Activated T-helper 1 cell treated with anti-CD3 and anti-CD28 coated beads, Interleukin-12 subunit alpha, Interleukin-12 subunit beta, Interleukin-2, Interleukin-4 antibody, amounts not matched to agents 30 ng/mL and 10 ng/mL and 1 ng/mL, durations not matched to agents 14 hours and 24 hours and 36 hours (primary cell): ENCODE results near the gene KEAP1. TPM values are rescaled to one million over a fixed set of nuclear protein-coding genes. Genes with fewer than 3 reads are reported as not detected.
"Not testable (repeated sequence)": the region's sequence is repeated elsewhere in the genome, so short reads cannot be mapped to it uniquely, and the experiment has no call there.

Source experiments
- DNase-seq: peaks from one replicate; pipeline ENCODE4 v3.0.0; 2021; ENCODE audit warnings: low spot score
- H3K27ac Mint-ChIP-seq: one replicate; pipeline ENCODE4 v1.8.0; 2021; ENCODE audit warnings: mild to moderate bottlenecking, mixed read lengths
- H3K27me3 Mint-ChIP-seq: one replicate; pipeline ENCODE4 v1.8.0; 2022; ENCODE audit warnings: mild to moderate bottlenecking, moderate library complexity, mixed read lengths; ENCODE audit not compliant: insufficient read depth
- H3K36me3 Mint-ChIP-seq: one replicate; pipeline ENCODE4 v1.8.0; 2021; ENCODE audit warnings: low read depth, mixed read lengths
- H3K4me1 Mint-ChIP-seq: one replicate; pipeline ENCODE4 v1.8.0; 2021; ENCODE audit warnings: low read depth, mixed read lengths
- H3K4me3 Mint-ChIP-seq: one replicate; pipeline ENCODE4 v1.8.0; 2021; ENCODE audit warnings: mild to moderate bottlenecking, moderate library complexity, mixed read lengths
- H3K9me3 Mint-ChIP-seq: one replicate; pipeline ENCODE4 v1.8.0; 2021; ENCODE audit warnings: mixed read lengths
- intact Hi-C: fragments of 100-400 bp; cut with micrococcal nuclease; formaldehyde crosslinking; loops from one replicate; pipeline ENCODE4 v1.15.1; 2024
- total RNA-seq: library from RNA; stranded (reverse); gene quantifications from 2 replicates; pipeline ENCODE4 v1.2.3, GENCODE V29; 2022

The KEAP1 gene
- total RNA-seq, 1 donor from 2014 or later, result 94.2 TPM

GRCh38 chr19:10543059-10543419 is 39.9 kb upstream of the KEAP1 start:
- no peak overlapping the region for H3K27ac Mint-ChIP-seq
- peaks cover 29% of the 10 kb centered on the region for H3K27me3 Mint-ChIP-seq
- peaks cover 4% of the 10 kb centered on the region for H3K36me3 Mint-ChIP-seq
- intact Hi-C loops, result loop anchor here (1.0 to 5.0 kb wide), 2 partner anchors 26 to 36 kb away; no protein-coding TSS in a partner anchor
- peaks cover 7% of the 10 kb centered on the region for H3K4me1 Mint-ChIP-seq
- no peaks in the 10 kb centered on the region for H3K9me3 Mint-ChIP-seq
- H3K4me3 Mint-ChIP-seq, result peak overlapping the region; percentile 76
- DNase-seq, result no peak

- intact Hi-C loops, H3K4me3 Mint-ChIP-seq, DNase-seq, H3K4me1 Mint-ChIP-seq, H3K9me3 Mint-ChIP-seq, H3K27ac Mint-ChIP-seq, H3K36me3 Mint-ChIP-seq: not testable (repeated sequence)
- H3K27me3 Mint-ChIP-seq, result peaks cover 47% of the 10 kb centered on the region
Observed at GRCh38 chr19:10539016-10539415, 35.9 kb upstream of the KEAP1 start.

- no peak overlapping the region for H3K4me3 Mint-ChIP-seq
- H3K9me3 Mint-ChIP-seq, result no peaks in the 10 kb centered on the region
- peaks cover 47% of the 10 kb centered on the region for H3K27me3 Mint-ChIP-seq
- no peaks in the 10 kb centered on the region for H3K4me1 Mint-ChIP-seq
- H3K36me3 Mint-ChIP-seq, result no peaks in the 10 kb centered on the region
- no peak for DNase-seq
- intact Hi-C loops, result no loop called here
- no peak overlapping the region for H3K27ac Mint-ChIP-seq
Observed at GRCh38 chr19:10538204-10538983, 35.2 kb upstream of the KEAP1 start.

DNA sequence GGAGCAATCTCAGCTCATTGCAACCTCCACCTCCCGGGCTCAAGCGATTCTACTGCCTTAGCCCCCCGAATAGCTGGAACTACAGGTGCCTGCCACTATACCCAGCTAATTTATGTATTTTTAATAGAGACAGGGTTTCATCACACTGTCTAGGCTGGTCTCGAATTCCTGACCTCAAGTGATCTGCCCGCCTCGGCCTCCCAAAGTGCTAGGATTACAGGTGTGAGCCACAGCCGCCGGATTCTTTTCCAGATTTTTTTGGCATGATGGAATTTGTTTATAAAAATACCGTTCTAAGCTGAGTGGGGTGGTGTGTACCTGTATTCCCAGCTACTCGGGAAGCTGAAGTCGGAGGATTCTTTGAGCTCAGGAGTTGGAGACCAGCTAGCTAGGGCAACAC is 34.5 kb upstream of the KEAP1 start:
- DNase-seq, result no peak
- H3K4me1 Mint-ChIP-seq, result no peaks in the 10 kb centered on the region
- no peaks in the 10 kb centered on the region for H3K9me3 Mint-ChIP-seq
- H3K4me3 Mint-ChIP-seq, result no peak overlapping the region
- intact Hi-C loops, result no loop called here
- no peaks in the 10 kb centered on the region for H3K36me3 Mint-ChIP-seq
- peaks cover 42% of the 10 kb centered on the region for H3K27me3 Mint-ChIP-seq
- no peak overlapping the region for H3K27ac Mint-ChIP-seq

- Mint-ChIP-seq H3K4me3 (no peak overlapping the region), H3K9me3 (peaks cover 3% of the 10 kb centered on the region), H3K27me3 (peaks cover 43% of the 10 kb centered on the region), H3K36me3 (no peaks in the 10 kb centered on the region), H3K27ac (no peak overlapping the region), H3K4me1 (no peaks in the 10 kb centered on the region)
- intact Hi-C loops, result no loop called here
- DNase-seq, result no peak
Observed at GRCh38 chr19:10535613-10536012, 32.5 kb upstream of the KEAP1 start.

GRCh38 chr19:10533646-10534386 is 30.7 kb upstream of the KEAP1 start:
- no peaks in the 10 kb centered on the region for H3K4me1 Mint-ChIP-seq
- H3K27me3 Mint-ChIP-seq, result peaks cover 26% of the 10 kb centered on the region
- H3K9me3 Mint-ChIP-seq, result peaks cover 3% of the 10 kb centered on the region
- intact Hi-C loops, result no loop called here
- H3K27ac Mint-ChIP-seq, result no peak overlapping the region
- no peaks in the 10 kb centered on the region for H3K36me3 Mint-ChIP-seq
- H3K4me3 Mint-ChIP-seq, result no peak overlapping the region
- no peak for DNase-seq

- intact Hi-C loops, result no loop called here
- no peak for DNase-seq
Observed at GRCh38 chr19:10532457-10532856, 29.3 kb upstream of the KEAP1 start.

GRCh38 chr19:10526887-10527286 is 23.7 kb upstream of the KEAP1 start:
- H3K36me3 Mint-ChIP-seq, intact Hi-C loops, H3K9me3 Mint-ChIP-seq, H3K4me3 Mint-ChIP-seq, H3K27ac Mint-ChIP-seq, H3K4me1 Mint-ChIP-seq, DNase-seq: not testable (repeated sequence)
- peaks cover 18% of the 10 kb centered on the region for H3K27me3 Mint-ChIP-seq

More at GRCh38 chr19:10532457-10532856, 29.3 kb upstream of the KEAP1 start:
- Mint-ChIP-seq H3K27me3 (peaks cover 16% of the 10 kb centered on the region), H3K9me3 (peaks cover 3% of the 10 kb centered on the region), H3K27ac (no peak overlapping the region), H3K36me3 (no peaks in the 10 kb centered on the region), H3K4me1 (no peaks in the 10 kb centered on the region), H3K4me3 (no peak overlapping the region)

DNA sequence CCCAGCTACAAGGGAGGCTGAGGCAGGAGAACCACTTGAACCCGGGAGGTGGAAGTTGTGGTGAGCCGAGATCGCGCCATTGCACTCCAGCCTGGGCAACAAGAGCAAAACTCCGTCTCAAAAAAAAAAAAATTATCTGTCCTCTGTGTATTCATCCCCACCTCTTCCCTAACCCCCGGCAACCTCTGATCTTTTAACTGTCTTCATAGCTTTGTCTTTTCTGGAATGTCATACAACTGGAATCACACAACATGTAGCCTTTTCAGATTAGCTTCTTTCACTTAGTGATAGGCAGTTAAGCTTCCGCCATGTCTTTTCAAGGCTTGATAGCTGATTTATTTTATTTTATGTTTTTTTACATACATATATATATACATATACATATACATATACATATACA is 22.5 kb upstream of the KEAP1 start:
- no peaks in the 10 kb centered on the region for H3K36me3 Mint-ChIP-seq
- intact Hi-C loops, result no loop called here
- no peaks in the 10 kb centered on the region for H3K4me1 Mint-ChIP-seq
- no peak for DNase-seq
- no peak overlapping the region for H3K4me3 Mint-ChIP-seq
- H3K9me3 Mint-ChIP-seq, result no peaks in the 10 kb centered on the region
- H3K27ac Mint-ChIP-seq, result no peak overlapping the region
- peaks cover 22% of the 10 kb centered on the region for H3K27me3 Mint-ChIP-seq

GRCh38 chr19:10523135-10523636 is 20.0 kb upstream of the KEAP1 start:
- no peak overlapping the region for H3K4me3 Mint-ChIP-seq
- peaks cover 13% of the 10 kb centered on the region for H3K4me1 Mint-ChIP-seq
- no peak for DNase-seq
- intact Hi-C loops, result no loop called here
- H3K9me3 Mint-ChIP-seq, result no peaks in the 10 kb centered on the region
- H3K36me3 Mint-ChIP-seq, result peaks cover 2% of the 10 kb centered on the region
- no peak overlapping the region for H3K27ac Mint-ChIP-seq
- peaks cover 39% of the 10 kb centered on the region for H3K27me3 Mint-ChIP-seq

- H3K27me3 Mint-ChIP-seq, result peaks cover 47% of the 10 kb centered on the region
- no peak for DNase-seq
- peaks cover 20% of the 10 kb centered on the region for H3K4me1 Mint-ChIP-seq
- no peak overlapping the region for H3K4me3 Mint-ChIP-seq
- H3K27ac Mint-ChIP-seq, result no peak overlapping the region
- peaks cover 4% of the 10 kb centered on the region for H3K36me3 Mint-ChIP-seq
- intact Hi-C loops, result no loop called here
- no peaks in the 10 kb centered on the region for H3K9me3 Mint-ChIP-seq
Observed at GRCh38 chr19:10521461-10522171, 18.5 kb upstream of the KEAP1 start.

- DNase-seq, result no peak
- H3K9me3 Mint-ChIP-seq, result no peaks in the 10 kb centered on the region
- H3K4me3 Mint-ChIP-seq, result no peak overlapping the region
- no peak overlapping the region for H3K27ac Mint-ChIP-seq
- intact Hi-C loops, result no loop called here
- H3K4me1 Mint-ChIP-seq, result peaks cover 22% of the 10 kb centered on the region
- peaks cover 55% of the 10 kb centered on the region for H3K27me3 Mint-ChIP-seq
- peaks cover 4% of the 10 kb centered on the region for H3K36me3 Mint-ChIP-seq
Observed at GRCh38 chr19:10520652-10521318, 17.6 kb upstream of the KEAP1 start.
